ENCODE results near the gene PLEKHH2. TPM values are rescaled to one million over a fixed set of nuclear protein-coding genes. Genes with fewer than 3 reads are reported as not detected.

Gene PLEKHH2
- total RNA-seq, 1 donor from 2014 or later: 19.6 TPM

DNA sequence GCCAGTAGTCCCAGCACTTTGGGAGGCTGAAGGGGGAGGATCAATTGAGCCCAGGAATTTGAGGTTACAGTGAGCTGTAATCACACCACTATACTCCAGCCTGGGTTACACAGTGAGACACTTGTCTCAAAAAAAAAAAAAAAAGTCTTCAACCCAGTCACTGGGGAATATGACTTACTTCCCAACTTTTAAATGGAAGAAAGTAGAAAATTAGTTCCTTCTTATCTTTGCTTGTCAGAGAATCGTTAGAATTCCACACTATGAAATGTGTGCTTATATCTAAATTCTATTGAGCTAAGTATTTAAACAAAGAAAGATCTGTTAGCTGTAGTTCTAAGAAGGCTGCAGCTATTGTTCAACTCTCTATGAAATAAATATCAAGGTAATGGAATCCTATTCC is 159.1 kb downstream of the PLEKHH2 start:
- H3K4me1 Mint-ChIP-seq (ENCODE audit: unreplicated experiment): peaks cover 9% of the 10 kb centered on the region
- H3K27ac Mint-ChIP-seq (ENCODE audit: unreplicated experiment): no peak overlapping the region
- peaks cover 25% of the 10 kb centered on the region for H3K36me3 Mint-ChIP-seq (ENCODE audit: unreplicated experiment)
- no peak overlapping the region for H3K4me3 Mint-ChIP-seq (ENCODE audit: unreplicated experiment)
- TF ChIP-seq, protein P1, sequence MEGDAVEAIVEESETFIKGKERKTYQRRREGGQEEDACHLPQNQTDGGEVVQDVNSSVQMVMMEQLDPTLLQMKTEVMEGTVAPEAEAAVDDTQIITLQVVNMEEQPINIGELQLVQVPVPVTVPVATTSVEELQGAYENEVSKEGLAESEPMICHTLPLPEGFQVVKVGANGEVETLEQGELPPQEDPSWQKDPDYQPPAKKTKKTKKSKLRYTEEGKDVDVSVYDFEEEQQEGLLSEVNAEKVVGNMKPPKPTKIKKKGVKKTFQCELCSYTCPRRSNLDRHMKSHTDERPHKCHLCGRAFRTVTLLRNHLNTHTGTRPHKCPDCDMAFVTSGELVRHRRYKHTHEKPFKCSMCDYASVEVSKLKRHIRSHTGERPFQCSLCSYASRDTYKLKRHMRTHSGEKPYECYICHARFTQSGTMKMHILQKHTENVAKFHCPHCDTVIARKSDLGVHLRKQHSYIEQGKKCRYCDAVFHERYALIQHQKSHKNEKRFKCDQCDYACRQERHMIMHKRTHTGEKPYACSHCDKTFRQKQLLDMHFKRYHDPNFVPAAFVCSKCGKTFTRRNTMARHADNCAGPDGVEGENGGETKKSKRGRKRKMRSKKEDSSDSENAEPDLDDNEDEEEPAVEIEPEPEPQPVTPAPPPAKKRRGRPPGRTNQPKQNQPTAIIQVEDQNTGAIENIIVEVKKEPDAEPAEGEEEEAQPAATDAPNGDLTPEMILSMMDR (IDR thresholded peaks at IDR 0.05): no peak
- no peak for DNase-seq (ENCODE audit: extremely low spot score, unreplicated experiment)
- H3K27me3 Mint-ChIP-seq (ENCODE audit: unreplicated experiment): no peaks in the 10 kb centered on the region
- H3K9me3 Mint-ChIP-seq (ENCODE audit: unreplicated experiment): no peaks in the 10 kb centered on the region

DNA sequence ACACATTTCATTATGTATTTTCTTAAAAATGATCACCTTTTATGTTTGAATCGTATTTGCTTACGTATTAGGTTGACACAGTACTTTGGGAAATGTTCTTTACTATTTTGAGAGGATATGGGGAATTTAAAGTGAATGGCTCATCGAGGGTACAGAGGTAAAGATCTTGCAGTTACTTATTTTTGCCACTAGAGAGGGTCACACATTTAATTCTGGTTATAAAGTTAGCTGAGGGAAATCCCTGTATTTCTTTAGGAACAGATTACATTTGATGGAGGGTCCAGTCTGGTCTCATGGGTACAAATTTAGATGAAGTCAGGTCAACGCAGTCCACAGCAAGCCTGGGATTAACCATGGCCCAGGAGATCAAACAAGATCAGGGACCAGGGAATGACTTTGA is 161.2 kb downstream of the PLEKHH2 start:
- H3K27ac Mint-ChIP-seq (ENCODE audit: unreplicated experiment): no peak overlapping the region
- H3K4me3 Mint-ChIP-seq (ENCODE audit: unreplicated experiment): no peak overlapping the region
- H3K36me3 Mint-ChIP-seq (ENCODE audit: unreplicated experiment): peaks cover 34% of the 10 kb centered on the region
- TF ChIP-seq, protein P1 (IDR thresholded peaks at IDR 0.05): peak; percentile 20
- H3K27me3 Mint-ChIP-seq (ENCODE audit: unreplicated experiment): no peaks in the 10 kb centered on the region
- H3K4me1 Mint-ChIP-seq (ENCODE audit: unreplicated experiment): peaks cover 3% of the 10 kb centered on the region
- no peaks in the 10 kb centered on the region for H3K9me3 Mint-ChIP-seq (ENCODE audit: unreplicated experiment)
- no peak for DNase-seq (ENCODE audit: extremely low spot score, unreplicated experiment)

DNA sequence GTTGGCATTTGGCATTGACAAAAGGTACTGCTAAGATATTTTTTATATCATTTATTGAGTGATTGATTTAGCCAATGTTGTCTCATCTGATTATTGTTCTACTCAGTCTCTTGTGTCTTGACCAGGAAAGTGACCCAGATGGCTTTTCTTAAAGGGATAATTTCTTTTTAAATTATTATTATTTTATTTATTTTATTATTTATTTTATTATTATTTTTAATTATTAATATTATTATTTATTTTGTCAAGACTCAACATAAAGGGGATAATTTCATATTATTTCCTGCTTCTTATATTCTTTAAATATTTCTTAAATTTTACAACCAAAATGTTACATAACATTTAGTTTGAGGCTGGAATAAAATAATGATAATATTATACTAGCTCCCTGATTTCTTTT is 163.8 kb downstream of the PLEKHH2 start:
- no peaks in the 10 kb centered on the region for H3K9me3 Mint-ChIP-seq (ENCODE audit: unreplicated experiment)

DNA sequence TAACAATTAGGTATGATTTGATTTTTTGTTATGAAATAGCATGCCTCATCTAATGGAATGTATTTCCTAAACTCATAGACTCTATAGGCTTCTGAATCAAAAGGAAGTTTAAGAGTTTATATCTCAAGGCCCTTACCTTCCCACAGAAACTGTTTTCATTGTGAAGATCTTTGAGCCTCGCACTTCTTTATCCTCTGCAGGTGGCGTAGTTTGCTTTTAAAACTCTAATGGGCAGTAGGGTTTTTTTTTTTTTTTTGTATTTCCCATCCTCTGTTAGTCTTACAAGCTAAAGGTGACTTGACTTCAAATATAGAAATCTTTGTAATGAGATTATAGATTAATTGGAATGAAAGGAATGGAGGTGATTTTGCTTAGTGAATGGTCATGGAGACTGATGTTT is 165.1 kb downstream of the PLEKHH2 start:
- peaks cover 32% of the 10 kb centered on the region for H3K36me3 Mint-ChIP-seq (ENCODE audit: unreplicated experiment)
- TF ChIP-seq, protein P1 (IDR thresholded peaks at IDR 0.05): no peak
- no peaks in the 10 kb centered on the region for H3K27me3 Mint-ChIP-seq (ENCODE audit: unreplicated experiment)
- H3K4me1 Mint-ChIP-seq (ENCODE audit: unreplicated experiment): peaks cover 4% of the 10 kb centered on the region
- no peaks in the 10 kb centered on the region for H3K9me3 Mint-ChIP-seq (ENCODE audit: unreplicated experiment)
- no peak overlapping the region for H3K4me3 Mint-ChIP-seq (ENCODE audit: unreplicated experiment)
- no peak overlapping the region for H3K27ac Mint-ChIP-seq (ENCODE audit: unreplicated experiment)
- DNase-seq (ENCODE audit: extremely low spot score, unreplicated experiment): no peak

More for the DNA sequence above, 163.8 kb downstream of the PLEKHH2 start:
- Mint-ChIP-seq H3K27me3 (ENCODE audit: unreplicated experiment) (no peaks in the 10 kb centered on the region), H3K27ac (ENCODE audit: unreplicated experiment) (no peak overlapping the region), H3K4me1 (ENCODE audit: unreplicated experiment) (peaks cover 4% of the 10 kb centered on the region), H3K36me3 (ENCODE audit: unreplicated experiment) (peaks cover 31% of the 10 kb centered on the region), H3K4me3 (ENCODE audit: unreplicated experiment) (no peak overlapping the region)
- DNase-seq (ENCODE audit: extremely low spot score, unreplicated experiment): no peak
- TF ChIP-seq, protein P1 (IDR thresholded peaks at IDR 0.05): no peak

DNA sequence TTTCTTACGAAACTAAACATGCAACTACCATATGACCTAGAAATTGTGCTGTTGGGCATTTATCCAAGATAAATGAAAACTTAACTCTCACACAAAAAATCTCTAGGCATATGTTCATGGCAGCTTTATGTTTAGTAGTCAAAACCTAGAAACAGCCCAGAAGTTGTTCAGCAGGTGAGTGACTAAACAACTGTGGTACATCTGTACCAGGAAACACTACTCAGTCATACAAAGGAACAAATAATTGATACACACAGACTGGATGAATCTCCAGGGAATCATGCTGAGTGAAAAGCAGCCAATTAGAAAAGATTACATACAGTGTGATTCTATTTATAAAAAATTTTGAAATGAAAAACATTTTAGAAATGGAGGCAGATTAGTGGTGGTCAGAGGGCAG is 166.1 kb downstream of the PLEKHH2 start:
- Mint-ChIP-seq H3K9me3 (ENCODE audit: unreplicated experiment) (no peaks in the 10 kb centered on the region), H3K4me3 (ENCODE audit: unreplicated experiment) (no peak overlapping the region), H3K4me1 (ENCODE audit: unreplicated experiment) (peaks cover 4% of the 10 kb centered on the region), H3K27me3 (ENCODE audit: unreplicated experiment) (no peaks in the 10 kb centered on the region), H3K27ac (ENCODE audit: unreplicated experiment) (no peak overlapping the region), H3K36me3 (ENCODE audit: unreplicated experiment) (peaks cover 38% of the 10 kb centered on the region)
- DNase-seq (ENCODE audit: extremely low spot score, unreplicated experiment): no peak
- TF ChIP-seq, protein P1 (IDR thresholded peaks at IDR 0.05): no peak

Measured in osteocyte (in vitro differentiated cells).